IPS-18a (cell line): ENCODE data around the gene XBP1.
"Not testable (repeated sequence)": the region's sequence is repeated elsewhere in the genome, so short reads cannot be mapped to it uniquely, and the experiment has no call there.

ENCODE experiments used
- H3K27ac ChIP-seq: one replicate; pipeline ENCODE4 v1.5.1; 2013; ENCODE audit warnings: low read length
- H3K27me3 ChIP-seq: one replicate; pipeline ENCODE4 v1.6.1; 2013; ENCODE audit warnings: mild to moderate bottlenecking, low read length; ENCODE audit not compliant: control insufficient read depth, insufficient read depth
- H3K36me3 ChIP-seq: one replicate; pipeline ENCODE4 v1.6.1; 2013; ENCODE audit warnings: low read depth, low read length; ENCODE audit not compliant: control insufficient read depth
- H3K4me1 ChIP-seq: one replicate; pipeline ENCODE4 v1.6.1; 2013; ENCODE audit warnings: low read depth, low read length; ENCODE audit not compliant: control insufficient read depth
- H3K4me3 ChIP-seq: one replicate; pipeline ENCODE4 v1.5.1; 2013; ENCODE audit warnings: low read length
- H3K9ac ChIP-seq: one replicate; pipeline ENCODE4 v1.6.1; 2013; ENCODE audit warnings: mild to moderate bottlenecking, low read length, moderate library complexity
- H3K9me3 ChIP-seq: one replicate; pipeline ENCODE4 v1.6.1; 2013; ENCODE audit warnings: low read depth, low read length; ENCODE audit not compliant: control insufficient read depth

XBP1 gene

GRCh38 chr22:28780296-28780695, 20.1 kb downstream of the XBP1 start:
- H3K4me1 ChIP-seq: no peaks in the 10 kb centered on the region
- no peaks in the 10 kb centered on the region for H3K9me3 ChIP-seq
- H3K36me3 ChIP-seq: peaks cover 39% of the 10 kb centered on the region
- no peak overlapping the region for H3K4me3 ChIP-seq
- no peak overlapping the region for H3K27ac ChIP-seq
- no peaks in the 10 kb centered on the region for H3K27me3 ChIP-seq
- H3K9ac ChIP-seq: no peak overlapping the region

GRCh38 chr22:28779833-28780232, 20.5 kb downstream of the XBP1 start:
- H3K9me3 ChIP-seq: no peaks in the 10 kb centered on the region
- no peaks in the 10 kb centered on the region for H3K4me1 ChIP-seq
- H3K27me3 ChIP-seq: no peaks in the 10 kb centered on the region
- H3K4me3 ChIP-seq: no peak overlapping the region
- H3K36me3 ChIP-seq: peaks cover 34% of the 10 kb centered on the region
- no peak overlapping the region for H3K9ac ChIP-seq
- H3K27ac ChIP-seq: no peak overlapping the region

GRCh38 chr22:28774378-28774777, 26.0 kb downstream of the XBP1 start:
- H3K4me3 ChIP-seq: no peak overlapping the region
- no peaks in the 10 kb centered on the region for H3K4me1 ChIP-seq
- H3K27ac ChIP-seq: no peak overlapping the region
- no peak overlapping the region for H3K9ac ChIP-seq
- peaks cover 5% of the 10 kb centered on the region for H3K36me3 ChIP-seq
- H3K9me3 ChIP-seq: no peaks in the 10 kb centered on the region
- H3K27me3 ChIP-seq: no peaks in the 10 kb centered on the region

GRCh38 chr22:28773461-28773867, 26.9 kb downstream of the XBP1 start:
- Histone ChIP-seq H3K27ac (no peak overlapping the region), H3K9me3 (peaks cover 3% of the 10 kb centered on the region)

GRCh38 chr22:28772633-28773460, 27.5 kb downstream of the XBP1 start, which contains the start of gene CCDC117:
CCDC117 (plus strand) TSS chr22:28772695; CDS start chr22:28772850, 155 bp downstream.
- Histone ChIP-seq H3K9me3 (peaks cover 3% of the 10 kb centered on the region), H3K27ac (no peak within 1 kb of the TSS), H3K27me3 (no peaks in the 10 kb centered on the region), H3K4me1 (no peaks in the 10 kb centered on the region), H3K36me3 (peaks cover 5% of the 10 kb centered on the region), H3K4me3 (peak within 1 kb of the TSS; percentile 89), H3K9ac (peak within 1 kb of the TSS; percentile 79)

More at GRCh38 chr22:28773461-28773867, 26.9 kb downstream of the XBP1 start:
- Histone ChIP-seq H3K36me3 (peaks cover 5% of the 10 kb centered on the region), H3K4me3 (peak overlapping the region; percentile 89), H3K9ac (peak overlapping the region; percentile 63), H3K27me3 (no peaks in the 10 kb centered on the region), H3K4me1 (no peaks in the 10 kb centered on the region)

GRCh38 chr22:28771195-28771791, 29.1 kb downstream of the XBP1 start:
- Histone ChIP-seq H3K4me1 (no peaks in the 10 kb centered on the region), H3K36me3 (peaks cover 5% of the 10 kb centered on the region), H3K27me3 (no peaks in the 10 kb centered on the region), H3K9ac (no peak overlapping the region), H3K4me3 (no peak overlapping the region), H3K27ac (no peak overlapping the region), H3K9me3 (peaks cover 3% of the 10 kb centered on the region)

GRCh38 chr22:28769394-28770085, 30.8 kb downstream of the XBP1 start:
- no peak overlapping the region for H3K27ac ChIP-seq
- no peak overlapping the region for H3K9ac ChIP-seq
- H3K4me3 ChIP-seq: no peak overlapping the region
- no peaks in the 10 kb centered on the region for H3K4me1 ChIP-seq
- no peaks in the 10 kb centered on the region for H3K27me3 ChIP-seq
- no peaks in the 10 kb centered on the region for H3K36me3 ChIP-seq
- peaks cover 3% of the 10 kb centered on the region for H3K9me3 ChIP-seq

GRCh38 chr22:28768701-28769393, 31.5 kb downstream of the XBP1 start:
- H3K9ac ChIP-seq: no peak overlapping the region
- no peaks in the 10 kb centered on the region for H3K4me1 ChIP-seq
- no peaks in the 10 kb centered on the region for H3K36me3 ChIP-seq
- no peak overlapping the region for H3K27ac ChIP-seq
- peaks cover 3% of the 10 kb centered on the region for H3K9me3 ChIP-seq
- no peak overlapping the region for H3K4me3 ChIP-seq
- H3K27me3 ChIP-seq: no peaks in the 10 kb centered on the region

GRCh38 chr22:28766628-28767027, 33.7 kb downstream of the XBP1 start:
- Histone ChIP-seq H3K9ac (no peak overlapping the region), H3K27ac (no peak overlapping the region), H3K36me3 (no peaks in the 10 kb centered on the region), H3K4me3 (no peak overlapping the region), H3K9me3 (peaks cover 3% of the 10 kb centered on the region), H3K4me1 (no peaks in the 10 kb centered on the region), H3K27me3 (no peaks in the 10 kb centered on the region)

GRCh38 chr22:28762000-28762399, 38.4 kb downstream of the XBP1 start:
- not testable (repeated sequence) for H3K4me1 ChIP-seq, H3K36me3 ChIP-seq, H3K9ac ChIP-seq, H3K9me3 ChIP-seq, H3K27me3 ChIP-seq, H3K4me3 ChIP-seq, H3K27ac ChIP-seq

GRCh38 chr22:28761449-28761755, 39.0 kb downstream of the XBP1 start:
- peaks cover 9% of the 10 kb centered on the region for H3K4me1 ChIP-seq
- no peaks in the 10 kb centered on the region for H3K27me3 ChIP-seq
- H3K27ac ChIP-seq: no peak overlapping the region
- H3K36me3 ChIP-seq: no peaks in the 10 kb centered on the region
- no peak overlapping the region for H3K9ac ChIP-seq
- no peak overlapping the region for H3K4me3 ChIP-seq
- H3K9me3 ChIP-seq: no peaks in the 10 kb centered on the region
